ENCODE data around the gene CXorf38. TPM values are rescaled to one million over a fixed set of nuclear protein-coding genes. Genes with fewer than 3 reads are reported as not detected.

CXorf38 gene
- total RNA-seq, 2 donors from 2014 or later: 18.7 to 21.5 TPM

GRCh38 chrX:40651620-40652223 is 4.4 kb upstream of the CXorf38 start:
- Mint-ChIP-seq H3K36me3 (ENCODE audit: low read depth) (peaks cover 50% of the 10 kb centered on the region), H3K4me3 (no peak overlapping the region), H3K27ac (no peak overlapping the region), H3K9me3 (no peaks in the 10 kb centered on the region), H3K27me3 (no peaks in the 10 kb centered on the region), H3K4me1 (no peaks in the 10 kb centered on the region)
- ATAC-seq (replicated peaks): no peak

GRCh38 chrX:40646489-40647306 is 663 bp downstream of the CXorf38 start:
- Mint-ChIP-seq H3K27me3 (no peaks in the 10 kb centered on the region), H3K27ac (peak overlapping the region; percentile 95), H3K4me1 (peaks cover 15% of the 10 kb centered on the region), H3K4me3 (peak overlapping the region; percentile 91), H3K36me3 (ENCODE audit: low read depth) (peaks cover 55% of the 10 kb centered on the region), H3K9me3 (no peaks in the 10 kb centered on the region)
- peak; percentile 40 for ATAC-seq (replicated peaks)

- H3K36me3 Mint-ChIP-seq (ENCODE audit: low read depth): peaks cover 55% of the 10 kb centered on the region
- peaks cover 15% of the 10 kb centered on the region for H3K4me1 Mint-ChIP-seq
- no peaks in the 10 kb centered on the region for H3K27me3 Mint-ChIP-seq
- peak overlapping the region; percentile 91 for H3K4me3 Mint-ChIP-seq
- ATAC-seq (replicated peaks): peak; percentile 61
- H3K27ac Mint-ChIP-seq: peak overlapping the region; percentile 90
- no peaks in the 10 kb centered on the region for H3K9me3 Mint-ChIP-seq
Measured at GRCh38 chrX:40644821-40645358, 2.5 kb downstream of the CXorf38 start.

- no peak for ATAC-seq (replicated peaks)
- Mint-ChIP-seq H3K27me3 (no peaks in the 10 kb centered on the region), H3K4me1 (peaks cover 19% of the 10 kb centered on the region), H3K9me3 (no peaks in the 10 kb centered on the region), H3K27ac (peak overlapping the region; percentile 90), H3K36me3 (ENCODE audit: low read depth) (peaks cover 61% of the 10 kb centered on the region), H3K4me3 (peak overlapping the region; percentile 91)
Measured at GRCh38 chrX:40644176-40644575, 3.2 kb downstream of the CXorf38 start.

- no peak overlapping the region for H3K4me3 Mint-ChIP-seq
- ATAC-seq (replicated peaks): no peak
- no peaks in the 10 kb centered on the region for H3K9me3 Mint-ChIP-seq
- peaks cover 90% of the 10 kb centered on the region for H3K36me3 Mint-ChIP-seq (ENCODE audit: low read depth)
- H3K27ac Mint-ChIP-seq: no peak overlapping the region
- H3K4me1 Mint-ChIP-seq: peaks cover 17% of the 10 kb centered on the region
- no peaks in the 10 kb centered on the region for H3K27me3 Mint-ChIP-seq
Measured at GRCh38 chrX:40637687-40638086, 9.7 kb downstream of the CXorf38 start.

GRCh38 chrX:40632199-40632598 is 15.2 kb downstream of the CXorf38 start:
- Mint-ChIP-seq H3K4me3 (no peak overlapping the region), H3K27ac (peak overlapping the region; percentile 75), H3K27me3 (no peaks in the 10 kb centered on the region), H3K36me3 (ENCODE audit: low read depth) (peaks cover 90% of the 10 kb centered on the region), H3K9me3 (no peaks in the 10 kb centered on the region), H3K4me1 (peaks cover 5% of the 10 kb centered on the region)
- no peak for ATAC-seq (replicated peaks)

- H3K4me3 Mint-ChIP-seq: no peak overlapping the region
- H3K36me3 Mint-ChIP-seq (ENCODE audit: low read depth): peaks cover 62% of the 10 kb centered on the region
- no peak for ATAC-seq (replicated peaks)
- H3K27me3 Mint-ChIP-seq: no peaks in the 10 kb centered on the region
- H3K4me1 Mint-ChIP-seq: peaks cover 5% of the 10 kb centered on the region
- no peak overlapping the region for H3K27ac Mint-ChIP-seq
- no peaks in the 10 kb centered on the region for H3K9me3 Mint-ChIP-seq
Measured at GRCh38 chrX:40628506-40628905, 18.9 kb downstream of the CXorf38 start.

GRCh38 chrX:40625294-40625693 is 22.1 kb downstream of the CXorf38 start:
- H3K27ac Mint-ChIP-seq: no peak overlapping the region
- H3K4me1 Mint-ChIP-seq: no peaks in the 10 kb centered on the region
- no peak for ATAC-seq (replicated peaks)
- no peaks in the 10 kb centered on the region for H3K27me3 Mint-ChIP-seq
- peaks cover 31% of the 10 kb centered on the region for H3K36me3 Mint-ChIP-seq (ENCODE audit: low read depth)
- H3K9me3 Mint-ChIP-seq: no peaks in the 10 kb centered on the region
- no peak overlapping the region for H3K4me3 Mint-ChIP-seq

- Mint-ChIP-seq H3K4me1 (no peaks in the 10 kb centered on the region), H3K27ac (no peak overlapping the region), H3K4me3 (no peak overlapping the region), H3K36me3 (ENCODE audit: low read depth) (peaks cover 24% of the 10 kb centered on the region), H3K27me3 (no peaks in the 10 kb centered on the region), H3K9me3 (no peaks in the 10 kb centered on the region)
- no peak for ATAC-seq (replicated peaks)
Measured at GRCh38 chrX:40623665-40624064, 23.7 kb downstream of the CXorf38 start.

- Mint-ChIP-seq H3K27ac (no peak within 1 kb of the TSS), H3K4me1 (no peaks in the 10 kb centered on the region), H3K9me3 (no peaks in the 10 kb centered on the region), H3K36me3 (ENCODE audit: low read depth) (peaks cover 18% of the 10 kb centered on the region), H3K27me3 (no peaks in the 10 kb centered on the region), H3K4me3 (no peak within 1 kb of the TSS)
- ATAC-seq (replicated peaks): no peak
Measured at GRCh38 chrX:40623139-40623536, 24.2 kb downstream of the CXorf38 start, which contains the start of gene MPC1L. Gene MPC1L, plus strand, starts transcription at chrX:40623428. Its CDS starts 138 bp downstream, at chrX:40623566.

GRCh38 chrX:40622479-40623138 is 24.8 kb downstream of the CXorf38 start:
- Mint-ChIP-seq H3K36me3 (ENCODE audit: low read depth) (peaks cover 13% of the 10 kb centered on the region), H3K27ac (no peak overlapping the region), H3K4me3 (no peak overlapping the region), H3K4me1 (no peaks in the 10 kb centered on the region), H3K27me3 (no peaks in the 10 kb centered on the region), H3K9me3 (no peaks in the 10 kb centered on the region)
- no peak for ATAC-seq (replicated peaks)

- no peaks in the 10 kb centered on the region for H3K36me3 Mint-ChIP-seq (ENCODE audit: low read depth)
- no peaks in the 10 kb centered on the region for H3K4me1 Mint-ChIP-seq
- no peak overlapping the region for H3K4me3 Mint-ChIP-seq
- H3K27ac Mint-ChIP-seq: no peak overlapping the region
- H3K27me3 Mint-ChIP-seq: no peaks in the 10 kb centered on the region
- H3K9me3 Mint-ChIP-seq: no peaks in the 10 kb centered on the region
- ATAC-seq (replicated peaks): no peak
Measured at GRCh38 chrX:40617566-40617965, 29.8 kb downstream of the CXorf38 start.

- ATAC-seq (replicated peaks): no peak
- Mint-ChIP-seq H3K27ac (no peak overlapping the region), H3K4me1 (no peaks in the 10 kb centered on the region)
Measured at GRCh38 chrX:40615976-40616375, 31.4 kb downstream of the CXorf38 start.

GRCh38 chrX:40612511-40612910 is 34.9 kb downstream of the CXorf38 start:
- Mint-ChIP-seq H3K4me3 (no peak overlapping the region), H3K4me1 (no peaks in the 10 kb centered on the region), H3K9me3 (no peaks in the 10 kb centered on the region), H3K27me3 (no peaks in the 10 kb centered on the region), H3K36me3 (ENCODE audit: low read depth) (no peaks in the 10 kb centered on the region), H3K27ac (no peak overlapping the region)
- ATAC-seq (replicated peaks): no peak

More at GRCh38 chrX:40615976-40616375, 31.4 kb downstream of the CXorf38 start:
- Mint-ChIP-seq H3K36me3 (ENCODE audit: low read depth) (no peaks in the 10 kb centered on the region), H3K9me3 (no peaks in the 10 kb centered on the region), H3K27me3 (no peaks in the 10 kb centered on the region), H3K4me3 (no peak overlapping the region)
